Heart right ventricle (tissue), 16 donors: ENCODE data around the gene SLC2A10. TPM values are rescaled to one million over a fixed set of nuclear protein-coding genes. Genes with fewer than 3 reads are reported as not detected.
"Not testable (repeated sequence)": the region's sequence is repeated elsewhere in the genome, so short reads cannot be mapped to it uniquely, and the experiment has no call there.

Experiments used
- ATAC-seq, 8 donors: fragments of 200-7000 bp; cut with Tn5 transposase; one replicate each; pipeline ENCODE4 v1.9.1; 2020; ENCODE audit warnings: mild to moderate bottlenecking in 8 of 8, moderate library complexity in 8 of 8, moderate number of reproducible peaks in 1 of 8
- DNase-seq, 2 donors: peaks; one replicate each; pipeline ENCODE4 v3.0.0-alpha.2; 2020
- H3K27ac ChIP-seq, 10 donors: fragments of 200-600 bp; sonication (generic) in 2 of 10; one replicate each; pipeline versions ENCODE4 v1.5.0 to v1.8.0; 2020 to 2022; ENCODE audit warnings: mild to moderate bottlenecking in 3 of 10
- H3K27me3 ChIP-seq, 7 donors: fragments of 200-600 bp; one replicate each; pipeline ENCODE4 v1.8.0; 2021 to 2022; ENCODE audit warnings: mild to moderate bottlenecking in 2 of 7
- H3K36me3 ChIP-seq, 9 donors: fragments of 200-600 bp; sonication (generic) in 1 of 9; one replicate each; pipeline versions ENCODE4 v1.5.0 to v1.8.0; 2020 to 2022; ENCODE audit warnings: mild to moderate bottlenecking in 2 of 9
- H3K4me1 ChIP-seq, 9 donors: fragments of 200-600 bp; sonication (generic) in 1 of 9; one replicate each; pipeline versions ENCODE4 v1.5.0 to v1.8.0; 2020 to 2022; ENCODE audit warnings: mild to moderate bottlenecking in 4 of 9
- H3K4me3 ChIP-seq, 10 donors: fragments of 200-600 bp; sonication (generic) in 2 of 10; one replicate each; pipeline versions ENCODE4 v1.5.0 to v1.8.0; 2020 to 2022; ENCODE audit warnings: mild to moderate bottlenecking in 7 of 10, moderate library complexity in 2 of 10
- H3K9me3 ChIP-seq, 11 donors: fragments of 200-600 bp in 10 of 11; sonication (generic) in 2 of 11; one replicate each; pipeline versions ENCODE4 v1.5.0 to v1.8.0; 2013 to 2022; ENCODE audit warnings: mild to moderate bottlenecking in 2 of 11, control low read depth in 1 of 11, moderate library complexity in 1 of 11
- CTCF ChIP-seq, 9 donors: fragments of 200-600 bp; sonication (generic) in 2 of 9; IDR thresholded peaks; one replicate each; pipeline versions ENCODE4 v1.5.0 to v1.8.0; 2021 to 2022; ENCODE audit warnings: antibody characterized with exemption in 9 of 9, mild to moderate bottlenecking in 5 of 9, moderate library complexity in 1 of 9
- WGBS, 2 donors: extraction: QIAGEN DNeasy Blood & Tissue Kit; methylation state at CpG; one replicate each; pipeline ENCODE4 v1.1.7; 2013; ENCODE audit warnings: inconsistent platforms in 1 of 2; 5-methylcytosine and 5-hydroxymethylcytosine counted together
- intact Hi-C, 10 donors: fragments of 100-400 bp; cut with DNase I; formaldehyde crosslinking; loops; one replicate each; pipeline versions ENCODE4 v1.11.1 to v1.14.2; 2022
- polyA plus RNA-seq, 2 donors: library from polyadenylated mRNA; stranded (reverse); fragments of 200-250 nt; gene quantifications; one replicate each; pipeline ENCODE4 v1.2.3, GENCODE V29; 2013
- total RNA-seq, 10 donors: library from RNA; stranded (reverse); fragmentation: NEBNext Ultra II Directional in 3 of 10; extraction: Animal tissue kit (Norgen Biotek cat#: 25700) in 3 of 10; gene quantifications; one replicate each; pipeline versions ENCODE4 v1.2.1 to v1.2.4, GENCODE V29; 2021 to 2023
- donor health status: Arrhythmogenic right ventricular cardiomyopathy.
- donor health status: ischemic (EF 13 %, LVEDD 7.1; RV severe dilation, severe dysfunction).
- donor health status: healthy with polysubstance abuse.
- donor health status: DM: no; HTN: yes; CAD: no.
- donor health status: DM: no; HTN: no; CAD: no.
- donor health status: ischemic (EF 25% LVEDD 6.9; RV normal size, moderate dysfunction).
- donor health status: ischemic (EF 25% LVEDD 5.7; RV mildly dilated, moderate dysfunction).
- donor health status: healthy.
- donor health status: DM: yes; HTN: yes; CAD: no.
- donor health status: Ischemic cardiomyopathy.
- donor health status: ischemic (EF 35%, LVEDD 5.7; RV mildly dilated, moderate dysfunction).
- donor health status: nonischemic (EF 11% LVEDD 7.7; RV severe dilation, severe dysfunction).
- donor health status: DM: yes; HTN: yes; CAD: no.
- donor health status: PGD.
- donor health status: ischemic (EF 29% LVEDD 5.4; RV normal size, mild dysfunction).
- donor health status: nonischemic (EF 23%, LVEDD 6.1; RV moderate dilation, normal function).

The SLC2A10 gene
- total and polyA plus RNA-seq, 12 donors = 1.1 to 5.2 (median 2.5) TPM

GRCh38 chr20:46673394-46674252 lies 35.8 kb upstream of the SLC2A10 start:
- no peak overlapping the region for H3K4me3 ChIP-seq
- H3K4me1 ChIP-seq = no peaks in the 10 kb centered on the region
- ATAC-seq = no peak
- H3K36me3 ChIP-seq = no peaks in the 10 kb centered on the region
- no peak for TF ChIP-seq CTCF (IDR thresholded peaks at IDR 0.05)
- no peaks in the 10 kb centered on the region for H3K27me3 ChIP-seq
- peaks cover 0 to 41% (median 8%) of the 10 kb centered on the region in 11 donors for H3K9me3 ChIP-seq
- H3K27ac ChIP-seq = no peak overlapping the region
- intact Hi-C loops = loop anchor here in 1 of 10 donors (10.0 kb wide), 1 partner anchor 109 kb away; no protein-coding TSS in a partner anchor
- no peak for DNase-seq
- WGBS, 2 donors = 84 to 85% methylated on average over 11 of the region's 11 CpGs

- Histone ChIP-seq H3K36me3 (no peaks in the 10 kb centered on the region), H3K9me3 (peaks cover 0 to 41% (median 8%) of the 10 kb centered on the region in 11 donors), H3K27ac (no peak overlapping the region), H3K27me3 (no peaks in the 10 kb centered on the region), H3K4me3 (no peak overlapping the region), H3K4me1 (no peaks in the 10 kb centered on the region)
- 69 to 75% methylated on average over 14 of the region's 14 CpGs for WGBS, 2 donors
- intact Hi-C loops = loop anchor here in 1 of 10 donors (10.0 kb wide), 1 partner anchor 110 kb away; no protein-coding TSS in a partner anchor
- ATAC-seq (peak in 1 of 8 donors; percentile 44), DNase-seq (no peak)
- TF ChIP-seq CTCF (IDR thresholded peaks at IDR 0.05) = no peak
These were observed 35.0 kb upstream of the SLC2A10 start for GRCh38 chr20:46674253-46675083.

GRCh38 chr20:46676649-46677316 lies 32.7 kb upstream of the SLC2A10 start:
- not testable (repeated sequence) for H3K36me3 ChIP-seq, H3K27ac ChIP-seq, H3K4me3 ChIP-seq, DNase-seq, ATAC-seq, H3K4me1 ChIP-seq, H3K27me3 ChIP-seq
- peaks cover 0 to 18% (median 0%) of the 10 kb centered on the region in 11 donors for H3K9me3 ChIP-seq
- intact Hi-C loops = loop anchor here in 1 of 10 donors (10.0 kb wide), 1 partner anchor 112 kb away; no protein-coding TSS in a partner anchor
- 92 to 97% methylated on average over 12 to 13 of the region's 14 CpGs for whole genome bisulfite sequencing, 2 donors

- Histone ChIP-seq H3K36me3 (peaks cover 0 to 5% (median 0%) of the 10 kb centered on the region in 9 donors), H3K27ac (no peak overlapping the region), H3K4me1 (peaks cover 0 to 13% (median 4%) of the 10 kb centered on the region in 9 donors), H3K4me3 (no peak overlapping the region), H3K27me3 (no peaks in the 10 kb centered on the region), H3K9me3 (peaks cover 0 to 9% (median 0%) of the 10 kb centered on the region in 11 donors)
- no peak for TF ChIP-seq CTCF (IDR thresholded peaks at IDR 0.05)
- ATAC-seq (no peak), DNase-seq (no peak)
- intact Hi-C loops = loop anchor here in 1 of 10 donors (10.0 kb wide), 1 partner anchor 113 kb away; no protein-coding TSS in a partner anchor
- 88 to 93% methylated on average over 5 of the region's 5 CpGs for WGBS, 2 donors
These were observed 31.8 kb upstream of the SLC2A10 start for GRCh38 chr20:46677608-46678007.
